Measurements from ENCODE around the gene VPS18.

Gene VPS18

DNA sequence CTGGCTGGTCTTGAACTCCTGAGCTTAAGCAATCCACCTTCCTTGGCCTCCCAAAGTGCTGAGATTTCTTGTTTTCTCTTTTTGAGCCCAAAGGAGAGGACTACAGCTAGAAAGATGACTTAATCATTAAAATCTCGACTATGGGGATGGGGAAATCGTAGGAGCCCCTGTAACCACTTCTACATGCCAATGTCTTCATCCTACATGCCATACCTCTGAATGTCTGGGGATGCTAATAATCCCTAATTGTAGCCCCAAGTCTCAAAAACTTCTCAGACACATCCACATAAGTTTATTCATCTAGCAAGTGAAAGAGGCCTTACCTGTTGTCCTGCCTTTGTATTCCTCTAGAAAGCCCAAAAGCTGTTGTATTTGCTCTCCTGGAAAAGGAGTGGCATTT lies 16.6 kb upstream of the VPS18 start:
- no peaks in the 10 kb centered on the region for H3K9me3 ChIP-seq (ENCODE audit: control insufficient read depth, insufficient read depth, low read length)
- no peaks in the 10 kb centered on the region; the same call in 1 of the 2 replicates for H3K4me1 ChIP-seq (ENCODE audit: insufficient read depth, low read length)
- H3K9ac ChIP-seq (ENCODE audit: low read depth, low read length), result no peak overlapping the region
- no peaks in the 10 kb centered on the region for H3K36me3 ChIP-seq (ENCODE audit: insufficient read depth, low read length)

DNA sequence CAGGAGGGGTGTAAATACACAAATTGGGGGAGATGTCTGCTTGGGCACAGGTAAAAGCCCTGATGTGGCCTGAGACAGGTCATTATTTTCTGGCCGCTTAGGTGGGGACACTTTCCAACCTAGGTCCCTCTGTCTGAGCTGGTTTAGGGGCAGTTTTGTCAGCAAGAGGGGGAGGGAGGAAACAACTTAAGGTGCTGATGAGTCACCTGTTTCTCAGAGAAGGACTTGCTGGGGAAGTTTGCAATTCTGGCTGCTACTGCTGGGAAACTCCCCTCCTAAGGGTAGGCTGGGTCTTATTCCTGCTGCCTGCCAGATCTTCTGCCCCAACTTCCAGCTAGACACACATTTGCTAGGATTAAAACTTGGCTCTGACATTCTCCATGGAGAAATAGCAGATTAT lies 15.5 kb upstream of the VPS18 start:
- Histone ChIP-seq H3K36me3 (ENCODE audit: insufficient read depth, low read length) (no peaks in the 10 kb centered on the region), H3K9me3 (ENCODE audit: control insufficient read depth, insufficient read depth, low read length) (no peaks in the 10 kb centered on the region), H3K4me1 (ENCODE audit: insufficient read depth, low read length) (no peaks in the 10 kb centered on the region; the same call in 1 of the 2 replicates), H3K9ac (ENCODE audit: low read depth, low read length) (no peak overlapping the region)

DNA sequence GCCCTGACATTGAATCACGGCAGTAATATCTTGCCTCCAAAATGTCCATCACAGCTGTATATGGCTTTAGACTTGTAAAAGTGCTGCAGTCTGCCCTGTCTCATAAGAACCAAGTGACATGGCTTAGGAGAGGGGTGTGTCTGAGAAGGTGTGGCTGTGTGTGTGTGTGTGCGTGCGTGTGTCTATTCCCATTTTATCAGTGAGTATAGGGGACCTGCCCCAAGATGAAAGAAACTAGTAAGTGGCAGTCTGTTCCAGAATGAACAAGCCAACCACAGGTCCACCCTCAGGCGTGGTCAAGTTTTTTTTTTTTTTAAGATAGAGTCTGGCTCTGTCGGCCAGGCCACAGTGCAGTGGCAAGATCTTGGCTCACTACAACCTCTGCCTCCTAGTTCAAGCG lies 14.6 kb upstream of the VPS18 start:
- Histone ChIP-seq H3K9me3 (ENCODE audit: control insufficient read depth, insufficient read depth, low read length) (no peaks in the 10 kb centered on the region), H3K4me1 (ENCODE audit: insufficient read depth, low read length) (no peaks in the 10 kb centered on the region; the same call in 1 of the 2 replicates), H3K36me3 (ENCODE audit: insufficient read depth, low read length) (no peaks in the 10 kb centered on the region), H3K9ac (ENCODE audit: low read depth, low read length) (no peak overlapping the region)

DNA sequence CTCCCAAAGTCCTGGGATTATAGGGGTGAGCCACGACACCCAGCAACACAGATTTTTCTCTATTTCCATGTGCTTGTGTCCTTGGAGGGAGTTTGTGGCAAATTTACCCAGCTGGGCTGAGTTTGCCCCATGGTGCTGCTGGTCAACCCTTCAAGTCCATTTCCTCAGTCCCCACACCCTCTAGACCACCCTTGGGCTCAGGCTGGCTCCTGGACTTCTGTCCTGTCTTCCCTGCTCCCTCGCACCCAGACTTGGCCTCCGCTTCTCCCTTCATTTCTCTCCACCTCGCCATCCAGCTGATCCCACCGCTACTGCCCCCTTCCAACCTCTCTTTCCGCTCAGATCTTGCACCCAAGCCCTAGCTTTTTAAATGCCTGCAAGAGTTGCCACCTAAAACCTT lies 12.9 kb upstream of the VPS18 start:
- H3K36me3 ChIP-seq (ENCODE audit: insufficient read depth, low read length), result no peaks in the 10 kb centered on the region
- H3K4me1 ChIP-seq (ENCODE audit: insufficient read depth, low read length), result no peaks in the 10 kb centered on the region; the same call in 1 of the 2 replicates
- H3K9me3 ChIP-seq (ENCODE audit: control insufficient read depth, insufficient read depth, low read length), result no peaks in the 10 kb centered on the region
- H3K9ac ChIP-seq (ENCODE audit: low read depth, low read length), result no peak overlapping the region

DNA sequence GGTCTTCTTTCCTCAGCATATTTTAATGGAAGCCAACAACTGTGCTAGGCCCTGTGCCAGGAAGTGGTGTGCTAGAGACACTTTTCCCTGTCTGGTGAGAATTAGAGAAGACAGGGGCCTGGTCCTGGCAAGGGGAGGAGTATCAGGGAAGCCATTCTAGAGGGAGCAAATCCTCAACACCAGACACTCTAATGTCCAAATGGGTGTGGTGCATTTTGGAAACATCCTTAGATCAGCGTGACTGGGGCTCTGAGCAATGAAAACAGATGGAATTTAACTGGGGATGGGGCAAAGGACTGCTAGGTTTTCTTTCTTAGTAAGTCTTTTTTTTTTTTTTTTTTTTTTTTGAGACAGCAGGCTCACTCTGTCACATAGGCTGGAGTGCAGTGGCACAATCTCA lies 7.7 kb upstream of the VPS18 start:
- H3K4me1 ChIP-seq (ENCODE audit: insufficient read depth, low read length), result no peaks in the 10 kb centered on the region
- no peak overlapping the region for H3K9ac ChIP-seq (ENCODE audit: low read depth, low read length)
- no peaks in the 10 kb centered on the region for H3K36me3 ChIP-seq (ENCODE audit: insufficient read depth, low read length)
- no peaks in the 10 kb centered on the region for H3K9me3 ChIP-seq (ENCODE audit: control insufficient read depth, insufficient read depth, low read length)

DNA sequence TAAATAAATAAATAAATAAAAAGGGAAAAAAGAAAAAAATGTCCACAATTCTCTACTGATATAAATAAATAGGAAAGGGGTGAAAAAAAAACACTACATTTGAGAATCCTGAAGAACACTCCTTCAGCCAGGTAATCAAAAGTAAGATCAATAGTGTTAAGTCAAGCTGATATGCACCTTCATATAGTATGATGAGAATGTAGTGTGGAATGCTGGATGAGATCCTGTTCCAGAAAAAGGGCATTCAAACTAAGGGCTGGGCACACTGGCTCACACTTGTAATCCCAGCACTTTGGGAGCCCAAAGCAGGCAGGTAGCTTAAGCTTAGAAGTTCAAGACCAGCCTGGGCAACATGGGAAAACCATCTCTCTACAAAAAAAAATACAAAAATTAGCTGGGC lies 5.1 kb upstream of the VPS18 start:
- no peaks in the 10 kb centered on the region for H3K36me3 ChIP-seq (ENCODE audit: insufficient read depth, low read length)
- H3K9ac ChIP-seq (ENCODE audit: low read depth, low read length), result no peak overlapping the region
- no peaks in the 10 kb centered on the region for H3K4me1 ChIP-seq (ENCODE audit: insufficient read depth, low read length)

DNA sequence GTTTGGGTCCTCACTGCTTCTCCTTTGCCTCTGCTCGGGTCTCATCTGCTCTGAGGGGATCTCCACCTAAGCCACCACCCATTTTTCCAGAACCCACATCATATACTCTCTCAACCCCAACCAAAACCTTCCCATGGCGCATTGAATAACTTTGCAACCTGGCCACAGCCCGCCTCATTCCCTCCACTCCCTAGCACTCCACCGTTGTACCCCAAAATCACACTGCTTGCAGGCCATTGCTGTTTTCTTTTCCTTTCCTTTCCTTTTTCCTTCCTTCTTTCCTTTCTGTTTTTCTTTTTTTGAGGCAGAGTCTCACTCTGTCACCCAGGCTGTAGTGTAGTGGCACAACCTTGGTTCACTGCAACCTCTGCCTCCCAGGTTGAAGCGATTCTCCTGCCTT lies 3.1 kb upstream of the VPS18 start:
- Histone ChIP-seq H3K36me3 (ENCODE audit: insufficient read depth, low read length) (no peaks in the 10 kb centered on the region), H3K4me1 (ENCODE audit: insufficient read depth, low read length) (no peaks in the 10 kb centered on the region), H3K9me3 (ENCODE audit: control insufficient read depth, insufficient read depth, low read length) (no peaks in the 10 kb centered on the region), H3K9ac (ENCODE audit: low read depth, low read length) (no peak overlapping the region)

More for the DNA sequence above, 5.1 kb upstream of the VPS18 start:
- no peaks in the 10 kb centered on the region for H3K9me3 ChIP-seq (ENCODE audit: control insufficient read depth, insufficient read depth, low read length)

DNA sequence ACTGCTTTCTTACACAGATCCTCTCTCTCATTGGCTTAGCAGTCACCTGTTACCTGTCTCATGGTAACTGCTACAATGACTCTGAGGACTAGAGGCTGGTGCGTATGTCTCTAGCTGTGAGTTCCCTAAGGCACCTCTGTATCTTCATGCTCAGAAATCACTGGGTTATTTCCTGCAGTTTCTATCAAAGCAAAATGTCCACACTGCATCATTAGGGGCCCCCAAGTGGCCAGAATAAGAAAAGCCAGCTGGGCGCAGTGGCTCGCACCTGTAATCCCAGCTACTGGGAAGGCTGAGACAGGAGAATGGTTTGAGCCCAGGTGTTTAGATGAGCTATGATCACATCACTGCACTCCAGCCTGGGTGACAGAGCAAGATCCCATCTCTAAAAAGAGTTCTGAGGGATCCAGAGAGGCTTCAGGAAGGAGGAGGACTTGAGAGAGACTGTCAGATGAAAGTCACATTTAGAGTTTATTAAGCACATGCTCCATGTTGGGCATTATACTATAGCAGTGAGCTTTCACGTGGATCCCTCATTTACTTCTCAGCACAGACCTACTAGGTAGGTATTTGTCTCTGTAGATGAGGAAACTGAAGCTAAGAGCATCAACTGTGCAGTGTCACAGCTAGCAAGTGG lies 2.3 kb upstream of the VPS18 start:
- Histone ChIP-seq H3K4me1 (ENCODE audit: insufficient read depth, low read length) (no peaks in the 10 kb centered on the region), H3K9me3 (ENCODE audit: control insufficient read depth, insufficient read depth, low read length) (no peaks in the 10 kb centered on the region), H3K9ac (ENCODE audit: low read depth, low read length) (no peak overlapping the region), H3K36me3 (ENCODE audit: insufficient read depth, low read length) (no peaks in the 10 kb centered on the region)

DNA sequence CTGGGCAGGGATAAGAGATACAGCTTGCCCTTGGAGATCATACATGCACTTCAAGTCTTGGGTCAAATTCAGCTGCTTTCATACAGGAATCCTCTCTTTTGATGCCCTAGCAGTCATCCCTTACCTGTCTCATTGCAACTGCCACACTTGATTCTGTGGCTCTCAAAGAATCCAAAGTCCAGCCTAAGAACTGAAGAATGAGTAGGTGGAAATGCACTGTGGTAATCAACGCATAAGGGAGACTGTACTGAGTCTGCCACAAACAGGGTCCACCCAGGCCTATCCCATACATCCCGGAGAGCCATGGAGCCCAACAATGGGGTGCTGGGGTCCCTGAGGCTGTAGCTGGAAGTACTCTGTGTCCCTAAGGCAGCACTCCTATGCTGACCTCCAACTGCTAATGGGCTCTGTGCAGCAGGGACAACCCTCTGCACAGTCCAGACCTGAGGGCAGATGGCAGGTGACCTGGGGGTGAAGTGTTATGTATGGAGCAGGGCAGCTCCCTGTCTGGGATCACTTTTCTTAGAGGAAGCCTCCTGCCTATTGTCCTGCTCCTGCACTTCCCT lies 1.7 kb upstream of the VPS18 start:
- no peaks in the 10 kb centered on the region for H3K4me1 ChIP-seq (ENCODE audit: insufficient read depth, low read length)
- no peaks in the 10 kb centered on the region for H3K9me3 ChIP-seq (ENCODE audit: control insufficient read depth, insufficient read depth, low read length)
- H3K36me3 ChIP-seq (ENCODE audit: insufficient read depth, low read length), result no peaks in the 10 kb centered on the region
- no peak overlapping the region for H3K9ac ChIP-seq (ENCODE audit: low read depth, low read length)

DNA sequence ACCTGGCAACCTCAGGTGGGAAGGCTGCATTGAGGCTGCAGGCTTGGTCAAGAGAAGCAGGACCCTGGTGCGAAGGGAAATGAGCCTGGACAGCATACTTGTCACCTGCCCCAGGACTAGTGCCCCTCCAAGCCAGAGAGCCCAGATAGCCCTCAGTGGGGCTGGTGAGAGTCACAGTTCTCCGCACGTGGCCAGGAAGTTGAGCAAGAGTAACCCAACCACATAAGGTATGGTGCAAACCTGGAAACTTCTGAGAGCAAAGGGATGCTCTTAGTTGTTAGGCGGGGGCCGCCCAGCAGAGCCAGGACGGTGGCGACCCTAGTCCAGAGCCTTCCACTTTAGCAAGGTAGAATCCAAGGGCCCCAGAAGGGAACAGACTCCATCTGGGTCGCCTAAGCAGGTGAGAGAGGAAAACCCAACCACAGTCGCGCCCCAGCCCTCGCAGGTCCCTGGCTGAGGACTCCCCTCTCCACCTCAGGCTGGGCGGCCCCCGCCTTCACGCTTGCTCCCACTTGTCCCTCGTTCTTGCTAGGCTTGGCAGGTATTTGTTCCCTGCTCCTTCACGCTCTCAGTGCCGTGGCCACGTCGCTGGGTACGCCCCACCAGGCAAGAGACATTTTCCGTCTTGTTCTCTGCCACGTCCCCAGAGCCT lies 1.1 kb upstream of the VPS18 start:
- Histone ChIP-seq H3K36me3 (ENCODE audit: insufficient read depth, low read length) (no peaks in the 10 kb centered on the region), H3K9me3 (ENCODE audit: control insufficient read depth, insufficient read depth, low read length) (no peaks in the 10 kb centered on the region), H3K9ac (ENCODE audit: low read depth, low read length) (no peak overlapping the region), H3K4me1 (ENCODE audit: insufficient read depth, low read length) (no peaks in the 10 kb centered on the region)

DNA sequence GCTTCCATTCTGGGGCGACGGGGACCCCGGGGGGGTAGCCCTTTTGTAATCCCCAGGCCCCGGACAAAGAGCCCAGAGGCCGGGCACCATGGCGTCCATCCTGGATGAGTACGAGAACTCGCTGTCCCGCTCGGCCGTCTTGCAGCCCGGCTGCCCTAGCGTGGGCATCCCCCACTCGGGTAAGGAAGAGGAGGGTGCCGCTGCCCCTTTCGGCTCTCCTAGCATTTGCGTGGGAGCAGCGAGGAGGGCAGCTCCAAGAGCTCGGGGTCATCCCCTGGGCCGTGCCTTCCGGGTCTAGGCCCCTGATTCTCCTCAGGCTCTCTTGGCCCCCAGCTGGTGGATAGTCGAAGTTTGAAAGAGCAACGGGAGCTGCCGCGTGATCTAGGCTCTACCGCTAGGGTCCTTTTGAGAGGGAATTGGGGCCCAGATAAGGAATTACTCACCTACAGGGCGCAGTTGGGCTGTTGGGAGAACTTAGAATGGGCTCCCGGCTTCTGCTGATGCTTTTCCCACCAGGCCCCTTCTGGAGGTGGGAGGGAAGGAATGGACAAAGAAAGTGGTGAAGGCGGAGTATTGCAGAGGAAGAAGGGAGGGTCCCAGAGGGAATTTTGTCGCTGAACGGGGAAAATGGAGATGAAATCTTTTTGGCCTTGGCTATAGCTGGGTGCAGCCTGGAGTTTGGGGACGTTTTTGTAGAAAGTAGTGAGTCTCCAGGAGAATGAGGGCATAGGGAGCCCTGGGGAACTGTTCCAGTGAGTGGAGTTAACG lies 615 bp downstream of the VPS18 start:
- no peaks in the 10 kb centered on the region for H3K9me3 ChIP-seq (ENCODE audit: control insufficient read depth, insufficient read depth, low read length)
- no peaks in the 10 kb centered on the region for H3K4me1 ChIP-seq (ENCODE audit: insufficient read depth, low read length)
- peaks cover 5% of the 10 kb centered on the region for H3K36me3 ChIP-seq (ENCODE audit: insufficient read depth, low read length)
- peak overlapping the region; percentile 91 for H3K9ac ChIP-seq (ENCODE audit: low read depth, low read length)

DNA sequence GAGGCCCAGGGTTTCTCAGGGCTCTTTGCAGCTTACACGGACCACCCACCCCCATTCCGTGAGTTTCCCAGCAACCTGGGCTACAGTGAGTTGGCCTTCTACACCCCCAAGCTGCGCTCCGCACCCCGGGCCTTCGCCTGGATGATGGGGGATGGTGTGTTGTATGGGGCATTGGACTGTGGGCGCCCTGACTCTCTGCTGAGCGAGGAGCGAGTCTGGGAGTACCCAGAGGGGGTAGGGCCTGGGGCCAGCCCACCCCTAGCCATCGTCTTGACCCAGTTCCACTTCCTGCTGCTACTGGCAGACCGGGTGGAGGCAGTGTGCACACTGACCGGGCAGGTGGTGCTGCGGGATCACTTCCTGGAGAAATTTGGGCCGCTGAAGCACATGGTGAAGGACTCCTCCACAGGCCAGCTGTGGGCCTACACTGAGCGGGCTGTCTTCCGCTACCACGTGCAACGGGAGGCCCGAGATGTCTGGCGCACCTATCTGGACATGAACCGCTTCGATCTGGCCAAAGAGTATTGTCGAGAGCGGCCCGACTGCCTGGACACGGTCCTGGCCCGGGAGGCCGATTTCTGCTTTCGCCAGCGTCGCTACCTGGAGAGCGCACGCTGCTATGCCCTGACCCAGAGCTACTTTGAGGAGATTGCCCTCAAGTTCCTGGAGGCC lies 5.4 kb downstream of the VPS18 start:
- no peak overlapping the region for H3K9ac ChIP-seq (ENCODE audit: low read depth, low read length)
- peaks cover 18% of the 10 kb centered on the region for H3K36me3 ChIP-seq (ENCODE audit: insufficient read depth, low read length)
- H3K9me3 ChIP-seq (ENCODE audit: control insufficient read depth, insufficient read depth, low read length), result no peaks in the 10 kb centered on the region
- H3K4me1 ChIP-seq (ENCODE audit: insufficient read depth, low read length), result no peaks in the 10 kb centered on the region

DNA sequence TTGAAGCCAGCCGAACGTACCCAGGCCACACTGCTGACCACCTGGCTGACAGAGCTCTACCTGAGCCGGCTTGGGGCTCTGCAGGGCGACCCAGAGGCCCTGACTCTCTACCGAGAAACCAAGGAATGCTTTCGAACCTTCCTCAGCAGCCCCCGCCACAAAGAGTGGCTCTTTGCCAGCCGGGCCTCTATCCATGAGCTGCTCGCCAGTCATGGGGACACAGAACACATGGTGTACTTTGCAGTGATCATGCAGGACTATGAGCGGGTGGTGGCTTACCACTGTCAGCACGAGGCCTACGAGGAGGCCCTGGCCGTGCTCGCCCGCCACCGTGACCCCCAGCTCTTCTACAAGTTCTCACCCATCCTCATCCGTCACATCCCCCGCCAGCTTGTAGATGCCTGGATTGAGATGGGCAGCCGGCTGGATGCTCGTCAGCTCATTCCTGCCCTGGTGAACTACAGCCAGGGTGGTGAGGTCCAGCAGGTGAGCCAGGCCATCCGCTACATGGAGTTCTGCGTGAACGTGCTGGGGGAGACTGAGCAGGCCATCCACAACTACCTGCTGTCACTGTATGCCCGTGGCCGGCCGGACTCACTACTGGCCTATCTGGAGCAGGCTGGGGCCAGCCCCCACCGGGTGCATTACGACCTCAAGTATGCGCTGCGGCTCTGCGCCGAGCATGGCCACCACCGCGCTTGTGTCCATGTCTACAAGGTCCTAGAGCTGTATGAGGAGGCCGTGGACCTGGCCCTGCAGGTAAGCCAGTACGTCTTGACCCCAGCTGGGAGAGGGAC lies 6.2 kb downstream of the VPS18 start:
- no peak overlapping the region for H3K9ac ChIP-seq (ENCODE audit: low read depth, low read length)
- H3K9me3 ChIP-seq (ENCODE audit: control insufficient read depth, insufficient read depth, low read length), result no peaks in the 10 kb centered on the region
- no peaks in the 10 kb centered on the region for H3K4me1 ChIP-seq (ENCODE audit: insufficient read depth, low read length)
- H3K36me3 ChIP-seq (ENCODE audit: insufficient read depth, low read length), result peaks cover 18% of the 10 kb centered on the region

DNA sequence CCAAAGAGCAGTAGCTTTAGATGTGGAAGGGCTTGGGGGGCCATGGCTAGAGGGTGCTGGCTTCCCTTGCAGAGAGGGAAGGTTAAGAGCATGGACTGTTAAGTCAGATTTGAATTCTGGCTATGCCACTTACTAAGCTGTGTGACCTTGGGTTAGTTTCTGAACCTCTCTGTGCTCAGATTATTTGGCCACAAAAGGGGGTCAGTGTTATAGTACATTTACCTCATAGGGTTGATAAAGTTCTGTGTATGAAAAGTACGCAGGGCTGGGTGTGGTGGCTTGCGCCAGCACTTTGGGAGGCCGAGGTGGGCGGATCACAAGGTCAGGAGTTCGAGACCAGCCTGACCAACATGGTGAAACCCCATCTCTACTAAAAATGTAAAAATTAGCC lies 6.8 kb downstream of the VPS18 start:
- Histone ChIP-seq H3K9me3 (ENCODE audit: control insufficient read depth, insufficient read depth, low read length) (no peaks in the 10 kb centered on the region), H3K9ac (ENCODE audit: low read depth, low read length) (no peak overlapping the region), H3K36me3 (ENCODE audit: insufficient read depth, low read length) (peaks cover 18% of the 10 kb centered on the region), H3K4me1 (ENCODE audit: insufficient read depth, low read length) (peaks cover 3% of the 10 kb centered on the region; the same call in 1 of the 2 replicates)
